WTC11 (cell line): ENCODE measurements around the gene TUBD1. TPM values are rescaled to one million over a fixed set of nuclear protein-coding genes. Genes with fewer than 3 reads are reported as not detected.

Experiments used
- ATAC-seq: fragments of 200-7000 bp; cut with Tn5 transposase; 2 replicates; pipeline ENCODE4 v1.10.0; 2021; ENCODE audit warnings: mild to moderate bottlenecking, moderate library complexity
- CTCF ChIA-PET: fragments of 300-600 bp; sonication (Branson Sonifier 250); formaldehyde crosslinking; loops from one replicate; lab custom pipeline; 2021; ENCODE audit warnings: antibody characterized with exemption; lab: Charles Lee
- POLR2A ChIA-PET: fragments of 350-600 bp; sonication (Branson Sonifier 250); formaldehyde crosslinking; loops from one replicate; lab custom pipeline; 2021; ENCODE audit warnings: antibody characterized with exemption; lab: Charles Lee
- DNase-seq: peaks from one replicate; pipeline ENCODE4 v3.0.0; 2021; ENCODE audit warnings: low spot score
- H3K27ac Mint-ChIP-seq: 2 replicates; pipeline ENCODE4 v1.8.0; 2021; ENCODE audit warnings: mixed read lengths
- H3K27me3 Mint-ChIP-seq: 2 replicates; pipeline ENCODE4 v1.8.0; 2021; ENCODE audit warnings: low read depth, mild to moderate bottlenecking, moderate library complexity, mixed read lengths
- H3K36me3 Mint-ChIP-seq: 2 replicates; pipeline ENCODE4 v1.8.0; 2021; ENCODE audit warnings: mixed read lengths
- H3K4me1 Mint-ChIP-seq: 2 replicates; pipeline ENCODE4 v1.8.0; 2022; ENCODE audit warnings: mixed read lengths
- H3K4me3 Mint-ChIP-seq: 2 replicates; pipeline ENCODE4 v1.8.0; 2021; ENCODE audit warnings: mild to moderate bottlenecking, moderate library complexity, mixed read lengths
- H3K9me3 Mint-ChIP-seq: 2 replicates; pipeline ENCODE4 v1.8.0; 2021; ENCODE audit warnings: mixed read lengths
- ATF2 ChIP-seq: sonication (generic); formaldehyde crosslinking; IDR thresholded peaks from 2 replicates; pipeline ENCODE4 v1.8.1; 2022; ENCODE audit warnings: low read depth, missing genetic modification reagents, borderline replicate concordance
- ATF6 ChIP-seq: sonication (generic); formaldehyde crosslinking; IDR thresholded peaks from 2 replicates; pipeline ENCODE4 v1.8.1; 2023; ENCODE audit warnings: mild to moderate bottlenecking, missing genetic modification reagents
- CBFB ChIP-seq: sonication (generic); formaldehyde crosslinking; IDR thresholded peaks from 2 replicates; pipeline ENCODE4 v1.8.1; 2022; ENCODE audit warnings: mild to moderate bottlenecking, low read depth, missing genetic modification reagents
- CTCF ChIP-seq: fragments of 200-600 bp; IDR thresholded peaks from 2 replicates; pipeline ENCODE4 v1.8.0; 2022; ENCODE audit warnings: antibody characterized with exemption
- E2F5 ChIP-seq: sonication (generic); formaldehyde crosslinking; IDR thresholded peaks from 2 replicates; pipeline ENCODE4 v1.8.1; 2022; ENCODE audit warnings: mild to moderate bottlenecking, moderate library complexity, missing genetic modification reagents
- ERG ChIP-seq: fragments of 250-450 bp; sonication (Bioruptor Pico); IDR thresholded peaks from 2 replicates; pipeline ENCODE4 v1.8.0; 2021; ENCODE audit warnings: mild to moderate bottlenecking
- ESRRA ChIP-seq: sonication (generic); formaldehyde crosslinking; IDR thresholded peaks from 2 replicates; pipeline ENCODE4 v1.8.1; 2022; ENCODE audit warnings: mild to moderate bottlenecking, missing genetic modification reagents, borderline replicate concordance
- GRHL2 ChIP-seq: fragments of 250-450 bp; sonication (Bioruptor Pico); IDR thresholded peaks from 2 replicates; pipeline ENCODE4 v1.8.0; 2022; ENCODE audit warnings: mild to moderate bottlenecking, moderate library complexity; ENCODE audit not compliant: insufficient replicate concordance, severe bottlenecking
- HMGA2 ChIP-seq: fragments of 250-450 bp; sonication (Bioruptor Pico); IDR thresholded peaks from 2 replicates; pipeline ENCODE4 v1.4.0; 2021; ENCODE audit warnings: mild to moderate bottlenecking, moderate library complexity
- MLX ChIP-seq: sonication (generic); formaldehyde crosslinking; IDR thresholded peaks from 2 replicates; pipeline ENCODE4 v1.8.1; 2023; ENCODE audit warnings: mild to moderate bottlenecking, missing genetic modification reagents, moderate library complexity
- MXD4 ChIP-seq: fragments of 250-450 bp; sonication (Bioruptor Pico); IDR thresholded peaks from 2 replicates; pipeline ENCODE4 v1.8.0; 2021; ENCODE audit warnings: mild to moderate bottlenecking, moderate library complexity, borderline replicate concordance
- NFE2L1 ChIP-seq: sonication (generic); formaldehyde crosslinking; IDR thresholded peaks from 2 replicates; pipeline ENCODE4 v1.8.1; 2023; ENCODE audit warnings: missing genetic modification reagents
- PRRX2 ChIP-seq: fragments of 250-450 bp; sonication (Bioruptor Pico); IDR thresholded peaks from 2 replicates; pipeline ENCODE4 v1.8.0; 2021; ENCODE audit warnings: mild to moderate bottlenecking
- RORB ChIP-seq: fragments of 250-450 bp; sonication (Bioruptor Pico); IDR thresholded peaks from 2 replicates; pipeline ENCODE4 v1.9.0; 2021; ENCODE audit warnings: mild to moderate bottlenecking
- TEAD1 ChIP-seq: sonication (generic); formaldehyde crosslinking; IDR thresholded peaks from 2 replicates; pipeline ENCODE4 v1.8.0; 2022; ENCODE audit warnings: mild to moderate bottlenecking, missing genetic modification reagents
- TP53 ChIP-seq: sonication (generic); formaldehyde crosslinking; IDR thresholded peaks from 2 replicates; pipeline ENCODE4 v1.8.1; 2023; ENCODE audit warnings: mild to moderate bottlenecking, missing genetic modification reagents
- ZNF121 ChIP-seq: sonication (generic); formaldehyde crosslinking; IDR thresholded peaks from 2 replicates; pipeline ENCODE4 v1.8.0; 2023; ENCODE audit warnings: missing genetic modification reagents
- ZNF425 ChIP-seq: fragments of 250-450 bp; sonication (Bioruptor Pico); conservative IDR thresholded peaks from 2 replicates; pipeline ENCODE4 v1.9.0; 2021; ENCODE audit warnings: mild to moderate bottlenecking
- ZNF512 ChIP-seq: sonication (generic); formaldehyde crosslinking; IDR thresholded peaks from 2 replicates; pipeline ENCODE4 v1.8.1; 2022; ENCODE audit warnings: missing genetic modification reagents, borderline replicate concordance
- ZNF671 ChIP-seq: fragments of 250-450 bp; sonication (Bioruptor Pico); IDR thresholded peaks from 2 replicates; pipeline ENCODE4 v1.8.0; 2021; ENCODE audit warnings: mild to moderate bottlenecking
- total RNA-seq: library from RNA; stranded (reverse); gene quantifications from 3 replicates; pipeline ENCODE4 v1.2.3, GENCODE V29; 2021

Gene TUBD1
- total RNA-seq, 1 experiment from 2014 or later: 12.0 TPM

GRCh38 chr17:59814276-59814675, 78.5 kb downstream of the TUBD1 start:
- TF ChIP-seq ERG: no peak
- TF ChIP-seq TEAD1 (CRISPR knock-in tag): no peak
- TF ChIP-seq ATF6 (CRISPR knock-in tag): no peak
- no peak for TF ChIP-seq HMGA2 (CRISPR knock-in tag)
- TF ChIP-seq CBFB (CRISPR knock-in tag): no peak
- no peak for TF ChIP-seq ZNF512 (CRISPR knock-in tag)
- no peak for TF ChIP-seq E2F5 (CRISPR knock-in tag)
- TF ChIP-seq GRHL2 (CRISPR knock-in tag): no peak
- no peak for TF ChIP-seq MLX
- ATAC-seq (no peak), DNase-seq (no peak)
- no peaks in the 10 kb centered on the region for H3K4me1 Mint-ChIP-seq
- H3K27me3 Mint-ChIP-seq: no peaks in the 10 kb centered on the region
- ChIA-PET POLR2A (no interaction called here), CTCF (no interaction called here)
- H3K4me3 Mint-ChIP-seq: no peak overlapping the region
- H3K27ac Mint-ChIP-seq: no peak overlapping the region; the same call in 1 of the 2 replicates
- H3K36me3 Mint-ChIP-seq: peaks cover 17% of the 10 kb centered on the region
- no peaks in the 10 kb centered on the region for H3K9me3 Mint-ChIP-seq

- ChIA-PET CTCF (no interaction called here), POLR2A (no interaction called here)
- H3K4me1 Mint-ChIP-seq: no peaks in the 10 kb centered on the region
- no peaks in the 10 kb centered on the region for H3K27me3 Mint-ChIP-seq
- DNase-seq (no peak), ATAC-seq (no peak)
- no peaks in the 10 kb centered on the region for H3K9me3 Mint-ChIP-seq
- H3K36me3 Mint-ChIP-seq: peaks cover 17% of the 10 kb centered on the region
- H3K4me3 Mint-ChIP-seq: no peak overlapping the region
- no peak overlapping the region for H3K27ac Mint-ChIP-seq
- TF ChIP-seq ZNF671 (CRISPR knock-in tag) (no peak), MXD4 (CRISPR knock-in tag) (no peak), ESRRA (no peak), PRRX2 (no peak), NFE2L1 (no peak), CTCF (no peak), ZNF121 (CRISPR knock-in tag) (no peak), HMGA2 (CRISPR knock-in tag) (no peak), TP53 (CRISPR knock-in tag) (no peak), RORB (no peak), ZNF425 (CRISPR knock-in tag) (no peak), ATF2 (CRISPR knock-in tag) (no peak)
These were observed 80.6 kb downstream of the TUBD1 start for GRCh38 chr17:59812139-59812538.
